ENCODE measurements around the gene ABI3BP.

The ABI3BP gene

GRCh38 chr3:101009386-101009785 lies 16.2 kb upstream of the ABI3BP start:
- TF ChIP-seq TCF12 (IDR thresholded peaks at IDR 0.05; ENCODE audit: low read depth) (no peak), FOXM1 (IDR thresholded peaks at IDR 0.05; ENCODE audit: borderline replicate concordance, low read depth) (no peak), CREB1 (IDR thresholded peaks at IDR 0.05; ENCODE audit: low read depth) (no peak), USF1 (IDR thresholded peaks at IDR 0.05) (no peak), NFIC (IDR thresholded peaks at IDR 0.05) (no peak), CEBPB (IDR thresholded peaks at IDR 0.05) (no peak), REST (IDR thresholded peaks at IDR 0.05; ENCODE audit: low read depth) (no peak), RAD21 (IDR thresholded peaks at IDR 0.05; ENCODE audit: low read depth) (no peak), EP300 (IDR thresholded peaks at IDR 0.05; ENCODE audit: borderline replicate concordance) (no peak), YY1 (IDR thresholded peaks at IDR 0.05; ENCODE audit: low read depth) (no peak), TAF1 (IDR thresholded peaks at IDR 0.05; ENCODE audit: low read depth) (no peak), TEAD4 (IDR thresholded peaks at IDR 0.05) (no peak), ZBTB7A (IDR thresholded peaks at IDR 0.05; ENCODE audit: low read depth) (no peak)
- TF ChIP-seq, protein P1, sequence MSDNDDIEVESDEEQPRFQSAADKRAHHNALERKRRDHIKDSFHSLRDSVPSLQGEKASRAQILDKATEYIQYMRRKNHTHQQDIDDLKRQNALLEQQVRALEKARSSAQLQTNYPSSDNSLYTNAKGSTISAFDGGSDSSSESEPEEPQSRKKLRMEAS (IDR thresholded peaks at IDR 0.05) = no peak

DNA sequence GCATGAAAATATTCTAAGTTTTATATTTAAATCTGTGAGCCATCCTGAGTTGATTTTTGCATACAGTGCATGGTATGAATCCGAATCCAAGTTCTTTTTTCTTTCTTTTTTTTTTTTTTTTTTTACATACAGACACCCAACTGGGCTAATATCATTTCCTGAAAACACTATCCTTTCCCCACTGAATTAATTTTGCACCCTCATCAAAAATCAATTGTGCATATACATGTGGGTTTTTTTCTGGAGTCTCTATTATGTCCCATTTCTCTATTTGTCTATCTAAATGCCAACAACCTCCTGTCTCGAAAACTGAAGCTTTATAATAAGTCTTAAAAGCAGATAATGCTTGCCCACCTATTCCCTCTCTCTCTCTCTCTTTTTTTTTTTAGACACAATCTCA lies 5.9 kb upstream of the ABI3BP start:
- TF ChIP-seq, protein P1 (IDR thresholded peaks at IDR 0.05) = no peak
- TF ChIP-seq FOXM1 (IDR thresholded peaks at IDR 0.05; ENCODE audit: borderline replicate concordance, low read depth) = no peak
- TF ChIP-seq TAF1 (IDR thresholded peaks at IDR 0.05; ENCODE audit: low read depth) = no peak
- TF ChIP-seq TEAD4 (IDR thresholded peaks at IDR 0.05) = no peak
- no peak for TF ChIP-seq CREB1 (IDR thresholded peaks at IDR 0.05; ENCODE audit: low read depth)
- no peak for TF ChIP-seq RAD21 (IDR thresholded peaks at IDR 0.05; ENCODE audit: low read depth)
- no peak for TF ChIP-seq ZBTB7A (IDR thresholded peaks at IDR 0.05; ENCODE audit: low read depth)
- TF ChIP-seq EGR1 (IDR thresholded peaks at IDR 0.05) = no peak
- TF ChIP-seq EP300 (IDR thresholded peaks at IDR 0.05; ENCODE audit: borderline replicate concordance) = no peak

DNA sequence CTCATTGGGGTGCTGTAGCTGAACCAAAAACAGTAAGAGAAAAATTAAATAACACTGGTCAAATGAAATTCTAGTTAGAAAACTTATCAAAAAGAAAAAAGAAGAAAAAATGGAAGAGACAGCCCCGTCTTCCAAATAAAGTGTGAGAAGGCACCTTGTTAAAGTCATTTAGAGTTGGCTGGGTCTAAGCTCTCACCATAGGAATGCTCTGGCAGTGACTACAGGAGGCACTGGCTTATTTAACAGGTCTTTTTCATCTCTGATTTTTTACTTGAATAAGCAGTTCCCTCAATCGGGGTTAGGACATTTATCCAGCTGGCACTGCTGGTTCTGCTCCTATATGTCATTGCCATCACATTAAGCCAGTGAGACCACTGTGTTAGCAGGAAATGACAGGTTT lies 1.6 kb upstream of the ABI3BP start:
- TF ChIP-seq, protein P1 (IDR thresholded peaks at IDR 0.05) = no peak
- TF ChIP-seq TCF12 (IDR thresholded peaks at IDR 0.05; ENCODE audit: low read depth) = no peak
- TF ChIP-seq EGR1 (IDR thresholded peaks at IDR 0.05) = no peak
- no peak for TF ChIP-seq YY1 (IDR thresholded peaks at IDR 0.05; ENCODE audit: low read depth)

DNA sequence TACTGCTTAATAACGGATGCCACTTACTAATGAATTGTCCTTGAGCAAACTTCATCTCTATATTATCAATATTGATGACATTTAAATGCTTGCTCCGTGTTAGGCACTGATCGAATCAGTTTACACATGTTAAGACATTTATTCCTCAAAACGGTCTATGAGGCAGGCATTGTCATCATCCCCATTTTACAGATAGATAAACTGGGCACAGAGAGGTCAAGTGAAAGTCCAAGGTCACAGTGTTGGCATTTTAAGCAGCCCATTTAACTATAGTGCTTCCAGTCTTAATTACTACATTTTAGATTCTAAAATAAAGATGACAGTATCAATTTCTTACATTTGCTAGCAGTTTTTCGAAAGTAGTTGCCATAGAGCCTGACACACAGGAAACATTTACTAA lies 966 bp upstream of the ABI3BP start:
- no peak for TF ChIP-seq TCF12 (IDR thresholded peaks at IDR 0.05; ENCODE audit: low read depth)

DNA sequence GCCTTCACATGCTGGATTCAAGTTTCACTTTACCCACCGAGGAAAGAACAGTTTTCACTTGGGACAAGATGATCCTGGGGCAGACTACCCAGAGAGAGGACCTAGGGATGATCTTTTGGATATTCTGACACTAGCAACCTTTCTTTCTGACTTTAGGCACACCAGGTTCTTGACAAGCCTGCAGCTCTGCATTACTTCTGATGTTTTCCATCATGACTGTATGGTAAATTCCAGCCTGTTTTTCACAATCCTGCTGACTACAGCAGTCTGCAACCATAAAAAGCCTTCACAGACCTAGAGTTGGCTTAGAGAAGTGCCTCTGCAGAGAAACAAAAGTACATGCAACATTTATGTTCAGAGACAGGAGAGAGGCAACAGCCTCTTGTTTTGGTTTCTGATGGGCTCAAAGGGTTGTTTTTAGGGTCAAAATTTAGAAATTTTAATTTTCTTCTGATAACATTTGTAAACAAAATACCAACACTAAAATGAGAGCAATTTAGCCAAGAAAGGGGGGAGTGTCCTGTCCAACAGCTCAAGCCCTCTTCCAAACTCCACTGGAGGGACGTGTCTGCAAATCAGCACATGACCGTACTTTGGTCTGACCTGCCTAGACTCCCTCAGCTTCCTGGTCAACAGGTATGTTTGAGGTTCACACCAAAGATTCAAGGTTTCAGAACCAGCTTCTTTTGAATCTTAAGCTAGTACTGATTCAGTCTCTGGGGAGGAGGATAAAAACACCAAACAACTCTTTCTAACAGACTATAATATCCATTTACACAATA lies 799 bp downstream of the ABI3BP start:
- TF ChIP-seq REST (IDR thresholded peaks at IDR 0.05; ENCODE audit: low read depth) (no peak), TEAD4 (IDR thresholded peaks at IDR 0.05) (no peak), USF1 (IDR thresholded peaks at IDR 0.05) (no peak), CREB1 (IDR thresholded peaks at IDR 0.05; ENCODE audit: low read depth) (no peak), EP300 (IDR thresholded peaks at IDR 0.05; ENCODE audit: borderline replicate concordance) (no peak), NFIC (IDR thresholded peaks at IDR 0.05) (no peak), YY1 (IDR thresholded peaks at IDR 0.05; ENCODE audit: low read depth) (no peak), TAF1 (IDR thresholded peaks at IDR 0.05; ENCODE audit: low read depth) (no peak)

DNA sequence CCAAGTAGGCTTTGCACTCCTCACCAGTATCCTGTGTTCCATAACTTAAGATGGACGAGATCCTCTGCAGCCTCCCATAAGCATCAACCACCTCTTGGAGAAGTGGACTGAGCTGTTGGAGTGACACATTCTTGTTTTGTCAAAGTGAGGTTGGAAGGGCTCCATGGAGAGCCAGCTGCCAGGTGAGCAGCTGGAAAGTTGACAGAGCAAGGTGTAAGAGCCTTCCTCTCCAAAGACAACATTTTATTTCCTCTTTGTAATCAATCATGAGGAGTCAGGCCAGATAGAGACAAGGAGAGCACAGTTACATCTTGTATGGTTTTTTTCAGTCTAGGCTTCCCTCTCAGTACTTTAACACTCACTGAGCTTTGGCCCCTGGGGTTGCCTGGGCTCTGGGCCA lies 5.1 kb downstream of the ABI3BP start:
- TF ChIP-seq RAD21 (IDR thresholded peaks at IDR 0.05; ENCODE audit: low read depth) (no peak), ZBTB7A (IDR thresholded peaks at IDR 0.05; ENCODE audit: low read depth) (no peak), YY1 (IDR thresholded peaks at IDR 0.05; ENCODE audit: low read depth) (no peak), FOXM1 (IDR thresholded peaks at IDR 0.05; ENCODE audit: borderline replicate concordance, low read depth) (no peak), REST (IDR thresholded peaks at IDR 0.05; ENCODE audit: low read depth) (no peak), EP300 (IDR thresholded peaks at IDR 0.05; ENCODE audit: borderline replicate concordance) (no peak), NFIC (IDR thresholded peaks at IDR 0.05) (no peak)

Data from Ishikawa (cell line).